SJSA1 (cell line): ENCODE measurements around the gene PTPN12. TPM values are rescaled to one million over a fixed set of nuclear protein-coding genes. Genes with fewer than 3 reads are reported as not detected.

Source experiments
- DNase-seq, 2 experiments: peaks; one replicate each; pipeline ENCODE4 v3.0.0-alpha.2; 2015 to 2020; ENCODE audit warnings: low spot score in 2 of 2, low read depth in 1 of 2
- H3K27ac ChIP-seq: fragments of 250-450 bp; sonication (Bioruptor Pico); 2 replicates; pipeline ENCODE4 v1.5.1; 2020; ENCODE audit warnings: mild to moderate bottlenecking, moderate library complexity
- H3K27me3 ChIP-seq: fragments of 250-450 bp; sonication (Bioruptor Pico); replicated peaks from 2 replicates; pipeline ENCODE4 v1.5.1; 2020; ENCODE audit warnings: mild to moderate bottlenecking, moderate library complexity
- H3K36me3 ChIP-seq: fragments of 250-450 bp; sonication (Bioruptor Pico); 2 replicates; pipeline ENCODE4 v1.5.1; 2020; ENCODE audit warnings: mild to moderate bottlenecking
- H3K4me1 ChIP-seq: fragments of 250-450 bp; sonication (Bioruptor Pico); replicated peaks from 2 replicates; pipeline ENCODE4 v1.6.1; 2021; ENCODE audit warnings: mild to moderate bottlenecking
- H3K4me3 ChIP-seq: fragments of 250-450 bp; sonication (Bioruptor Pico); 2 replicates; pipeline ENCODE4 v1.5.1; 2020; ENCODE audit warnings: mild to moderate bottlenecking
- H3K9me3 ChIP-seq: fragments of 250-450 bp; sonication (Bioruptor Pico); replicated peaks from 2 replicates; pipeline ENCODE4 v1.5.1; 2020; ENCODE audit warnings: mild to moderate bottlenecking
- total RNA-seq: library from RNA; depleted of rRNA; stranded (reverse); fragments of >200 nt; shearing (Covaris generic); gene quantifications from 2 replicates; pipeline ENCODE4 v1.2.3, GENCODE V29; 2014; rRNA removed

The PTPN12 gene
- total RNA-seq, 1 experiment from 2014 or later: 34.8 TPM

DNA sequence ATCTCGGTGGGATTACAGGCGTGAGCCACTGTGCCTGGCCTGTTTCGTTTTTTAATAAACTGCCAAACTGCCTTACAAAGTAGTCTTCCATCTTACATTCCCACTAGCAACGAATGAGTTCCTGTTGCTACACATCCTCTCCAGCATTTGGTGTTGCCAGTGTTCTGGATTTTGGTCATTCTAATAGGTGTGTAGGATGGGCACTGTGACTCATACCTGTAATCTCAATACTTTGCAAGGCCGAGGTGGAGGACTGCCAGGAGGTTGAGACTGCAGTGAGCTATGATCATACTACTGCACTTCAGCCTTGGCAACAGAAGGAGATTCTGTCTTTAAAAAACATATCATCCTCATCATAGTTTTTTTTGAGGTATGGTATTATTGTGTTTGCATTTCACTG is 137.8 kb downstream of the PTPN12 start:
- Histone ChIP-seq H3K4me1 (peaks cover 2% of the 10 kb centered on the region; the same call in 1 of the 2 replicates), H3K27me3 (no peaks in the 10 kb centered on the region), H3K27ac (no peak overlapping the region), H3K4me3 (no peak overlapping the region), H3K9me3 (no peaks in the 10 kb centered on the region), H3K36me3 (no peaks in the 10 kb centered on the region)
- no peak for DNase-seq

DNA sequence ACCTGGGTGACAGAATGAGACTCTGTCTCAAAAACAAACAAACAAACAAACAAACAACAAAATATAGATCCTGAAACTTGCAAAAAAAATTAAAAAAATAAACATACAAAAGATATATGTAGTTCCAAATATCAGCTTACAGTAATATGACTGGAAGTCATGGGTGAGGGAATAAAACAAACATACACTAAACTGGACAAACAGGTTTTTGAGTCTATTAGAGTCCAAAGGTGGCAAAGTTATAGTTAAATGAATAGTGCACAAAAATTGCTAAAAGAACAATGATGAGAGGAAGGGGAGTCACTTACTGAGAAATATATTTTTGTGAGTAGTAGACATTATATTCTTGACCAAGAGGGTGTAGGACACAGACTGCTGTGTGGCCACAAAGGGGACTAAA is 142.5 kb downstream of the PTPN12 start:
- Histone ChIP-seq H3K27ac (no peak overlapping the region), H3K9me3 (no peaks in the 10 kb centered on the region), H3K27me3 (no peaks in the 10 kb centered on the region; the same call in 1 of the 2 replicates), H3K4me1 (peaks cover 5% of the 10 kb centered on the region; the same call in 1 of the 2 replicates), H3K4me3 (no peak overlapping the region), H3K36me3 (peaks cover 19% of the 10 kb centered on the region)
- DNase-seq: no peak

DNA sequence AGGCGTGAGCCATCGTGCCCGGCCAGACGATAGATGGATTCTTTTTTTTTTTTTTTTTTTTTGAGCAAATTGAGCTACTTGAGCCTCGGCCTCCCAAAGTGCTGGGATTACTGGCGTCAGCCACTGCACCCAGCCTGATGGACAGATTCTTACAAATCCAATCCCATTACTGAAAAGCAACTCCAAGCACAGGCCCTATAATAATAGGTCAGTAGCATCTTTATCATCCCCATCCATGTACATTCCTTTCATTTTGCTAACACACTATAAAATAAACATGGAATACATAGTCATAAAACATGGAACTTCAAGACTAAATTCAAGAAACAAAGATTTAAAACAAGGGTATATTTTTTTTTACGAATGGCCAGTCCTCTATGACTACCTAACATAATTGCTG is 143.2 kb downstream of the PTPN12 start:
- Histone ChIP-seq H3K27ac (no peak overlapping the region), H3K36me3 (peaks cover 25% of the 10 kb centered on the region), H3K9me3 (no peaks in the 10 kb centered on the region), H3K4me3 (no peak overlapping the region), H3K4me1 (peaks cover 6% of the 10 kb centered on the region), H3K27me3 (no peaks in the 10 kb centered on the region; the same call in 1 of the 2 replicates)
- DNase-seq: peak in 1 of 2 experiments; percentile 13

DNA sequence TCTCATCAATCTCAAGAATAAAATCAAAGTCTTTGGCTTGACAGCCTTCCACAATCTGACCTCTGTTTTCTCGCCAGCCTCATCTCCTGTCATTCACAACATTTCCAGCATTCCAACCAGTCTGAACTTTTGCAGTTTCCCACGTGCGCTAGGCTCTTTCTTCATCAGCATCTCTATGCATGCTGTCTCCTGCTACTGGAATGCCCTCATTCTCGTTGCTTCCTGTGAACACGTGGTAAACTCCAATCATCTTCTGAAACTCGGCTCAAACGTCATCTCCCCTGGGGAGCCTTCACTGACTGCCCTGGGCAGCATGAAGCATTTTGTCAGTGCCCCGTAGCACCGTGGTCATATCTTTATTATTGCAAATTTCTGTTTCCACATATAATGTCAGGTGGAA is 146.9 kb downstream of the PTPN12 start:
- Histone ChIP-seq H3K4me1 (peaks cover 31% of the 10 kb centered on the region), H3K36me3 (peaks cover 25% of the 10 kb centered on the region), H3K4me3 (no peak overlapping the region), H3K27ac (no peak overlapping the region), H3K9me3 (no peaks in the 10 kb centered on the region), H3K27me3 (no peaks in the 10 kb centered on the region; the same call in 1 of the 2 replicates)
- no peak for DNase-seq

DNA sequence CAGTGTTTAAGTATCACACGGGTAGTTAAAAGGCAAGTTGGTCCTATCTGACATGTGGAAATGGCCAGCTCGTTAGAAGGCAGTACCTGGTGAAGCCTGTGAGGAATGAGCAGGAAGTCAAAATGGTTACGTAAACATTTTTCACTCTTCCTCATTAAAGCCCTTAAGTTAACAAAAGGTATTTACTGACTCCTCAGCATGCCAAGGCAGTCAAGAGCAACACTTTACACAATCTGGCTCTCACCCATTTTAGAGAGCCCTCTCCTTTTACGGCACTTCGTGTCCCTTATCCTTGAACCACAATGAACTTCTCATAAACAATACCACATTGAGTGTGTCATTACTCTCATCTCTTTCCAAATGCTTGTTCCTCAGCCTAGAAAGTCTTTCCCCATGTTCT is 148.1 kb downstream of the PTPN12 start:
- Histone ChIP-seq H3K4me3 (no peak overlapping the region), H3K4me1 (peaks cover 33% of the 10 kb centered on the region), H3K9me3 (no peaks in the 10 kb centered on the region), H3K36me3 (peaks cover 25% of the 10 kb centered on the region), H3K27ac (no peak overlapping the region), H3K27me3 (no peaks in the 10 kb centered on the region; the same call in 1 of the 2 replicates)
- no peak for DNase-seq

DNA sequence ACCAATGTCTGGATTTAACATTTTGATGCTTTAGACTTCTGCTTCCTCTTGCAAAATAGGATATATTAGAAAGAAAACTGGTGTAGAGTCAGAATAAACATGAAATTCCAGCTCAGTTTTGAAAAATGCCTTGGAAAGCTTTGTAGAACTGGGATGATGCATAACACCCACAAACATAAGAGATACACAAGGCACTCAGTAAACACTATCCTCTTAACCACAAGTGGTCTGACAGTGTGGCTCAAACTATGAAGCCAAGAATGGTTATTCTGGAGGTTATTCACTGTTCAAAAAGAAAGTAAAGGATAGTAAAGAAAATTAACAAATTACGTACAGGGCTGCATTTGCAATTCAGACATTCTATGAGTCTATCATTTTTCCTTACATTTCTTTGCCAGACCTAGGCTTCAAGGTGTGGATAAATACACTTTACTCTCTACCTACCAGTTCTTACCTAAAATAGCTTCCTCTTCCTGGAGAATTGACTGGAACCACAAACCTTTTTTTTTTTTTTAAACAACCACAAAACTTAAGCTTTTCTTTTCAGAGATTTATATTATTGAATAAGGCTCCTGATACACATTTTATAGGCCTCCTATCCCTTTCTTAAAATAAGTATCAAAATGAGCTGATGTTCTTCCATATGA is 150.1 kb downstream of the PTPN12 start:
- Histone ChIP-seq H3K4me1 (peaks cover 40% of the 10 kb centered on the region), H3K27me3 (no peaks in the 10 kb centered on the region; the same call in 1 of the 2 replicates), H3K27ac (no peak overlapping the region), H3K4me3 (no peak overlapping the region), H3K9me3 (no peaks in the 10 kb centered on the region), H3K36me3 (peaks cover 22% of the 10 kb centered on the region)
- DNase-seq: peak in 1 of 2 experiments; percentile 66

DNA sequence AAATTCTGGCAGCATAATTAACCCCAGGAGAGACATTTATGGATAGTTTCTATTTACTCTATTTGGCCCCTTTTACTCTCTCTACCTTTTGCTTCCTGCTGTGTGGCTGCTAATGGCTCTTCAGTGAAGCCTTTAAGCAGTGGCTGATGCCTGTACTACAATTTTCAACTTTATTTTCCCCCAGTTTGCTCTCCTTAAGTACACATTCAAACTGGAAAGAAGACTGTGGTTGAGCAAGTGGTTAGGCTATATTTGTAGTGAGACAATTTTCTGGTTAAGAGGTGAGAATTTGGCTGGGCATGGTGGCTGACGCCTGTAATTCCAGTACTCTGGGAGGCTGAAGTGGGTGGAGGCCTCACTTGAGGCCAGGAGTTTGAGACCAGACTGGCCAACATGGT is 150.7 kb downstream of the PTPN12 start:
- peaks cover 17% of the 10 kb centered on the region for H3K36me3 ChIP-seq
- H3K4me1 ChIP-seq: peaks cover 40% of the 10 kb centered on the region
- H3K9me3 ChIP-seq: no peaks in the 10 kb centered on the region
- H3K27me3 ChIP-seq: no peaks in the 10 kb centered on the region; the same call in 1 of the 2 replicates
- H3K4me3 ChIP-seq: no peak overlapping the region
- no peak overlapping the region for H3K27ac ChIP-seq
- DNase-seq: no peak

Other genes starting within 250 kb of the PTPN12 start
- 3.7 and 5.0 TPM in 2 replicates for gene GSAP, start 120.9 kb upstream of the PTPN12 start, total RNA-seq
- gene RSBN1L, start 159.2 kb downstream of the PTPN12 start, total RNA-seq: 14.9 and 15.3 TPM in 2 replicates